Measurements from ENCODE around the gene PPP6R2. TPM values are rescaled to one million over a fixed set of nuclear protein-coding genes. Genes with fewer than 3 reads are reported as not detected.

The PPP6R2 gene
- total and polyA plus RNA-seq, 2 of the 8 experiments (the other 6 are each of a cell fraction or from before 2014, with no cell fraction given), result 25.0 to 32.2 TPM

- peaks cover 2% of the 10 kb centered on the region; the same call in 1 of the 2 replicates for H3K23me2 ChIP-seq (ENCODE audit: low read depth, low read length)
- H3K9ac ChIP-seq (replicated peaks in 1 of 4; ENCODE audit: extremely low read depth in 1 of 4, low read depth in 3 of 4, low read length in 3 of 4), result no peak overlapping the region
- H3K4me1 ChIP-seq (replicated peaks in 1 of 4; ENCODE audit: control insufficient read depth in 3 of 4, insufficient read depth in 4 of 4, low read length in 3 of 4), result peaks cover 3 to 29% (median 16%) of the 10 kb centered on the region in 4 experiments; a peak in 6 of 7 replicates
- DNase-seq (ENCODE audit: low read depth in 1 of 2, low spot score in 2 of 2) (no peak), FAIRE-seq (no peak)
- H3K36me3 ChIP-seq (ENCODE audit: control insufficient read depth in 2 of 4, insufficient read depth in 4 of 4, low read length in 3 of 4), result no peaks in the 10 kb centered on the region
- no peak overlapping the region for H2BK20ac ChIP-seq (ENCODE audit: low read length)
- H3K4me2 ChIP-seq (ENCODE audit: insufficient read depth in 1 of 2, low read depth in 2 of 2, low read length in 2 of 2), result no peak overlapping the region
- H3K9me3 ChIP-seq (ENCODE audit: insufficient read depth in 2 of 2, low read depth in 1 of 2, low read length in 1 of 2), result no peaks in the 10 kb centered on the region; a peak in 1 of 4 replicates
- ChIA-PET POLR2A (ENCODE audit: partially characterized antibody) (interaction anchor here (0.9 to 1.8 kb wide), 2 partner anchors 16 kb away, joined by 5 to 9 read pairs; partner anchors contain the start of gene DENND6B), CTCF (ENCODE audit: partially characterized antibody) (interaction anchor here (0.9 to 2.2 kb wide), 4 partner anchors 11 to 34 kb away, joined by 3 to 7 read pairs (median 6); no protein-coding TSS in a partner anchor)
- peak overlapping the region; percentile 61; the same call in 1 of the 2 replicates for H2BK15ac ChIP-seq (ENCODE audit: low read length)
- no peak overlapping the region for H4K8ac ChIP-seq (ENCODE audit: extremely low read depth, insufficient read depth, low read length)
- H3K79me2 ChIP-seq (ENCODE audit: control insufficient read depth in 1 of 2, insufficient read depth in 2 of 2, low read length in 2 of 2), result peaks cover 0 to 3% of the 10 kb centered on the region in 2 experiments; a peak in 2 of 4 replicates
- H3K27ac ChIP-seq (ENCODE audit: low read depth, low read length), result no peak overlapping the region
- H3K4ac ChIP-seq (replicated peaks; ENCODE audit: insufficient read length, low read depth, low read length), result no peak overlapping the region
- H4K91ac ChIP-seq (replicated peaks; ENCODE audit: insufficient read length, low read length), result peak overlapping the region; percentile 9
- peaks cover 0 to 4% of the 10 kb centered on the region in 2 experiments for H4K20me1 ChIP-seq (replicated peaks in 1 of 2; ENCODE audit: control insufficient read depth in 1 of 2, insufficient read depth in 2 of 2, low read length in 2 of 2)
- no peak overlapping the region for H2BK12ac ChIP-seq (ENCODE audit: low read depth, low read length)
- H3K18ac ChIP-seq (ENCODE audit: extremely low read depth, low read length), result no peak overlapping the region
- H2AFZ ChIP-seq (ENCODE audit: low read length), result no peak overlapping the region
- no peak overlapping the region for H3K14ac ChIP-seq (ENCODE audit: insufficient read length)
- H3K56ac ChIP-seq (replicated peaks; ENCODE audit: insufficient read length, low read depth, low read length), result no peak overlapping the region
- H4K5ac ChIP-seq (ENCODE audit: insufficient read length, low read depth, low read length), result no peak overlapping the region
- TF ChIP-seq TAF1 (IDR thresholded peaks at IDR 0.05; ENCODE audit: low read depth, low read length) (no peak), SUZ12 (IDR thresholded peaks at IDR 0.05; ENCODE audit: low read length) (no peak), HDAC6 (IDR thresholded peaks at IDR 0.05; ENCODE audit: low read depth, low read length) (no peak)
- no peak overlapping the region for H3K4me3 ChIP-seq (ENCODE audit: extremely low read depth in 1 of 4, insufficient read depth in 2 of 4, low read depth in 3 of 4, low read length in 4 of 4)
- H3K79me1 ChIP-seq (ENCODE audit: low read depth, low read length), result no peaks in the 10 kb centered on the region; the same call in 1 of the 2 replicates
- WGBS, 2 experiments (ENCODE audit: extremely low coverage in 1 of 2, insufficient coverage in 1 of 2, insufficient read length in 1 of 2, insufficient replicate concordance in 2 of 2, low coverage in 1 of 2, low lambda C conversion rate in 2 of 2, missing lambda C conversion rate in 1 of 2), result 92% methylated on average over 21 of the region's 21 CpGs; no CpG with 5 or more reads in 1 of the 2 experiments
- H2BK120ac ChIP-seq (replicated peaks; ENCODE audit: low read depth, low read length), result no peak overlapping the region
- H2BK5ac ChIP-seq (ENCODE audit: low read depth, low read length), result peak overlapping the region; percentile 52; the same call in 1 of the 2 replicates
- no peak overlapping the region for H3K23ac ChIP-seq (ENCODE audit: insufficient read length)
- peak overlapping the region; percentile 60; the same call in 1 of the 2 replicates for H2AK5ac ChIP-seq (ENCODE audit: low read depth, low read length)
- no peaks in the 10 kb centered on the region; a peak in 2 of 7 replicates for H3K27me3 ChIP-seq (replicated peaks in 1 of 4; ENCODE audit: control insufficient read depth in 3 of 4, extremely low read depth in 1 of 4, insufficient read depth in 3 of 4, low read length in 3 of 4)
These were observed 33.0 kb upstream of the PPP6R2 start for GRCh38 chr22:50310031-50310722.
